GM12891 (cell line): ENCODE measurements around the gene MYH3.

Experiments
- DNase-seq: peaks from one replicate; pipeline ENCODE4 v3.0.0; 2011; ENCODE audit warnings: low spot score; ENCODE audit not compliant: insufficient read length
- FAIRE-seq: peaks from 2 replicates; lab custom pipeline; 2011; peaks lifted over from hg19 to GRCh38; lab: Jason Lieb, UNC
- PAX5 ChIP-seq: IDR thresholded peaks from 2 replicates; pipeline ENCODE4 v1.6.1; 2011; ENCODE audit warnings: low read length, moderate library complexity, mild to moderate bottlenecking; ENCODE audit not compliant: insufficient read depth, severe bottlenecking
- POLR2A ChIP-seq: IDR thresholded peaks from 2 replicates; pipeline ENCODE4 v1.6.1; 2011; ENCODE audit warnings: low read depth, low read length, control low read depth
- POLR2AphosphoS5 ChIP-seq: IDR thresholded peaks from 2 replicates; pipeline ENCODE4 v1.6.1; 2011; ENCODE audit warnings: low read depth, low read length, control low read depth
- POU2F2 ChIP-seq: IDR thresholded peaks from 2 replicates; pipeline ENCODE4 v1.6.1; 2011; ENCODE audit warnings: low read depth, mild to moderate bottlenecking, control low read depth, low read length, moderate library complexity
- SPI1 ChIP-seq: IDR thresholded peaks from 2 replicates; pipeline ENCODE4 v1.6.1; 2011; ENCODE audit warnings: low read depth, low read length, control low read depth
- TAF1 ChIP-seq: IDR thresholded peaks from 2 replicates; pipeline ENCODE4 v1.6.1; 2011; ENCODE audit warnings: low read depth, low read length, control low read depth

The MYH3 gene

DNA sequence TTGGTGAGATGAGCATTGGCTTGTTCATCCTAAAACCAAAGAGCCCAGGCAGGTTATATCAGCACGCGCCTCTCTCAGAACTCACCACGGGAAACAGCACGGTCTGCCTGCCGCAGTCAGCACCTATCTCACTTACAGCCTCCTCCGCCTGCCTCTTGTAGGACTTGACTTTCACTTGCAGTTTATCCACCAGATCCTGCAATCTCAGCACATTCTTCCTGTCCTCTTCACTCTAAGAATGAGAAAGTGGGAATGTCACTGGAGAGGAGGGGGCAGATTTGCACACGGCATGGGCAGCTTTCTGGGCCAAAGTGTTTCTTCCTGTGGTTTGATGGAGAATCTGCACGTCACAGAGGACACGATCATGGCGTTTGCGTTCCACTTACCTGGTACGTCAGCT, 27.4 kb downstream of the MYH3 start:
- TF ChIP-seq SPI1 (no peak), POLR2AphosphoS5 (no peak), PAX5 (no peak), TAF1 (no peak), POU2F2 (no peak), POLR2A (no peak)

DNA sequence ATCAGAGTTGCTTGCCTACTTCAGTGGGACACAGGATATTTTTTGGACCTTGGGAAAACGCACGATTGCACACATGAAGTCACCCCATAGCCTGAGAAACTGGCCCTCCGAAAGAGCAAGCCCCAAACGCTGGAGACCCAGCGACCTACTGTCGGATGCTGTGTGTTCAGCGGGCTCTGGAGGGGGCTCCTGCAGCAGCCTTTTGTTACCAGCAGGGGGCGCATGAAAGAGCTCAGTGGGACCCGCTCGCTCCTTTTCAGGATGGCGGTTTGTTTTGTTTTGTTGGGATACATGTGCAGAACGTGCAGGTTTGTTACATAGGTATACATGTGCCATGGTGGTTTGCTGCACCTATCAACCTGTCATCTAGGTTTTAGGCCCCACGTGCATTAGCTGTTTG, 28.4 kb downstream of the MYH3 start:
- DNase-seq (no peak), FAIRE-seq (no peak)
- no peak for TF ChIP-seq POLR2AphosphoS5
- TF ChIP-seq SPI1, result no peak
- TF ChIP-seq TAF1, result no peak
- TF ChIP-seq POU2F2, result no peak
- TF ChIP-seq PAX5, result no peak
- TF ChIP-seq POLR2A, result no peak

More for the DNA sequence above, 27.4 kb downstream of the MYH3 start:
- FAIRE-seq (no peak), DNase-seq (no peak)

DNA sequence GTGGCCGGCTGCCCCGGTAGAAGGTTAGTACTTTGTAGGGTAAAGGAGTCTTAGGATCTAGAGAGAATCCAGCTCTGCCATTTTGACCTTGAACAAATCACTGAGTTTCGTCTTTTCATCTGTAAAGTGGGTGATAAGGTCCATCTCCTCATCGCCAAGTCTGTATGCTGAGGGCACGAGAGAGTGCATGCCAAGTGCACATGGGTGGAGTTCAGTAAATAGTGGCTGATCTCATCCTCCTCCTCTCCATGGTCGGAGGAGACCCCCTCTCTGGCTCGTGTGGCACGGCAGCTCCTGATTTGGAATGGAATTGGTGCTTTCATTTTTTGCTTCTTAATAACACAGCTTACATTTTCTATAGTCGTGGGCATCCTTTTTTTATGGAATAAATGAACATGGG, 30.7 kb downstream of the MYH3 start:
- DNase-seq, result no peak
- FAIRE-seq, result no peak
- no peak for TF ChIP-seq POU2F2
- no peak for TF ChIP-seq POLR2A
- no peak for TF ChIP-seq SPI1
- TF ChIP-seq POLR2AphosphoS5, result no peak
- TF ChIP-seq PAX5, result no peak
- no peak for TF ChIP-seq TAF1

DNA sequence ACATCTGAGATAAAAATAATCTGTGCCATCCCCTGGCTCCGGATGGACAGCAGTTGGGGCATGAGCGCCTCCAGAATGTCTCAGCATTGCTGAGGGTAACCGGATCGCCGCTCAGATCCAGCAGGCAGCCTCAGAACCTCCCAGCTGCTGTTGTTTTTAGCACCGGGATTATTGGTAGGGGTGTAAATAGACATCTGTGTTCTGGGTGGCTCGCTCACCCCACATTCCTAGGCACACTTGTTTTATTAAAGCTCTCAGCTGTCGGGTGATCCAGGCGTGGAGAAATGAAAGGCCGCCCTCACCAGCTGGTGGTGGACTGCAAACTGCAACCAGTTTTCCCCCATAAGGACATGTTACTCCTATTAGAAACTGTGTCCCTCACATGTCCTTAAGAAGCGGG, 32.1 kb downstream of the MYH3 start:
- DNase-seq (no peak), FAIRE-seq (no peak)
- TF ChIP-seq POU2F2 (no peak), PAX5 (no peak), POLR2A (no peak), POLR2AphosphoS5 (no peak), TAF1 (no peak)

DNA sequence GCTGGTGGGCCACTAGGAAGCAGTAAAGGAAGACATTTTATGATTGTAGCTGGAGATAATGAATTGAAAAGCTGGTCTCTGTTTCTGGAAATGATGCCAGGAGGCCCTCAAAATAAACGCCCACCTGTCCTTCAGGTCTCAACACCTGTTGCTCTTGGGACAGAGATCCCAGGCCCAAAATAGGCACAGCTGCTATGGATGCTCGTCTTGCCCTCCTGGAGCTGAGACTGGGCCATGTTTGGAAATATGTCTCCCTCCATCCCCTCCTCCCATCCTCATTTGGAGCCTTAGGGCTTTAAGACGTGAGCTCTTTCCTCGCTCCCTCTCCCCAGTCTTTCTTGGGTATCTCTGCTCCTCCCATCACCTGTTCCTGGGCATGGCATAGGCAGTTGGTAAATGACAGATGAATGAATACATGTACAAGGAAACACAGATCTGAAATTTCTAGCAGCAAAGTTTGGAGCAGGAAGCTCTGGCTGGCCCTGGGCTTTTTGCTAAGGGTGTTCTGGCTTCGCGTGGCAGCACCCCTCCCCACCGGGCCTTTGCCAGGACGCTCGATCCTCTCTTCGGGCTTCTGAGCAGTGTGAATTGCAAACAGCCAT, 33.3 kb downstream of the MYH3 start:
- DNase-seq, result no peak
- TF ChIP-seq POLR2AphosphoS5 (no peak), POLR2A (no peak), POU2F2 (no peak), PAX5 (no peak), TAF1 (no peak), SPI1 (no peak)
- FAIRE-seq, result no peak

DNA sequence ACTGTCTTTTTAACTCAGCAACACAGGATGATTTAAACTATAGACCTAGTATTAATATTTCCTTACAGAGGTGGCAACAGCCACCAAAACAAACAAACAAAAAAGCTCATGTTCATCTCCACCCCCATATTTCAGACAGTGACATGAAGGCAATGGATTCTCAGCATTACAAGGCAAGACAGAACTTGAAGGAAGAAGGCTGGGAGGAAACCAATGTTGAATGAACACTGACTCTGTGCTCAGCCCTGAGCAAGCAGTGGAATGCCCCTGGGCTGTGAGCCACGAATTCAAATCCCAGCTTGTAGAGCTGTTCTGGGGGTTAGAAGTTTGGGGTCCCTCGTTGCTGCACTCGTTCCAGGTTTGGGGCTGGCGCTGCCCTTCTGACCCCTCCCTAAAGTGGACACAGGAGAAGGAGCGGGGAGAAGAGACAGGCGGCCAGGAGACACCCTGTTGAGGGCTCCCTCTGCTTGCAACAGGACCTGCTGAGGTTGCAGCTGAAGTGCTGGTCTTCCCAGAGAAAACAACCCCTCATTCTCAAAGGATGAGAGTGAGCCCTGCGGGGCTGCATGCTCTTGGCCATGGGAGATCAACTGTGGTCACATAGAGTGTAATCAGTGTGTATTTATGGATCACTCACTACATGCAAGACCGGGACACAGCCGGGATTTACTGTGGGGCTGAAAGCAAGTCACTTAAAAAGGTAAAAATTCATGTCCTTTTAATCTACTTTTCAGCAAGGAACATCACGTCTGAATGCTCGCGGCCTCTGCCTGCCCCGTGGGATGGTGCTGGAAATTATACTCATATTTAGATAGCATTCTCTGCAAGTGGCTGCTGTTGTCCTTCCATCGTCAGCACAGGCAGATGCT, 34.3 kb downstream of the MYH3 start:
- no peak for DNase-seq
- TF ChIP-seq POLR2AphosphoS5 (no peak), POU2F2 (no peak), SPI1 (no peak), TAF1 (no peak), PAX5 (no peak), POLR2A (no peak)
- no peak for FAIRE-seq

DNA sequence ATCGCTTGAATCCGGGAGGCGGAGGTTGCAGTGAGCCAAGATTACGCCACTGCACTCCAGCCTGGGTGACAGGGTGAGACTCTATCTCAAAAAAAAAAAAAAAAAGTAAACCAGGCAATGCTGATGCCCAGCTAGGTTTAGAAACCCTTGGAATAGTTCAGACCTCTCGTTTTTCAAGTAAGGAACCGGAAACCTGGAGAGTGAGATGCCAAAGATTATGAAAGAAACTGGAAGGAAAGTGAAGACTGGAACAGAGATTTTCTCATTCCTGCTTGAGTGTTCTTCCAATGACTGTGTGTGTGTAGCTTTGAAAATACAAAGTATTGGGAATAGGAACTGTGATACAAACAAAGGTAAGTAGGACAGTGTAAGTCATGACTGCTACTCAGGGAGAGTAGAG, 35.7 kb downstream of the MYH3 start:
- FAIRE-seq (no peak), DNase-seq (no peak)
- TF ChIP-seq TAF1 (no peak), POLR2A (no peak), POU2F2 (no peak)

DNA sequence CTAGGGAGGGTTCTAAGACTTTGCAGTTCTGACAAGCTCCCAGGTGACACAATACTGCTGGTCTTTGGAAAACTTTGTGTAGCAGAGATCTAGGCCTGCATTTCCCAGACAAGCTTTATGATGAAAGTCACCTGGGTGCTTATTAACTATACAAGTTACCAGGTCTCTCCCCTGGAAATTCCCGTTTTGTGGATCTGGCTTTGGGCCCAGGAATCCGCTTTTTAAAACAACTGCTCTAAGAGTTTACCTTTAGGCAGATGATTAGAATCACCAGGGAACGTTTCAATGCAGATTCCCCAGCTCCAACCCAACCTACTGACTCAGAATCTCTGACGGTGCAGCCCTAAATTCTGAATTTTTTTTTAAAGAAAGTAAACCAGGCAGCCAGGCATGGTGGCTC, 36.3 kb downstream of the MYH3 start:
- DNase-seq (no peak), FAIRE-seq (no peak)
- no peak for TF ChIP-seq POU2F2

DNA sequence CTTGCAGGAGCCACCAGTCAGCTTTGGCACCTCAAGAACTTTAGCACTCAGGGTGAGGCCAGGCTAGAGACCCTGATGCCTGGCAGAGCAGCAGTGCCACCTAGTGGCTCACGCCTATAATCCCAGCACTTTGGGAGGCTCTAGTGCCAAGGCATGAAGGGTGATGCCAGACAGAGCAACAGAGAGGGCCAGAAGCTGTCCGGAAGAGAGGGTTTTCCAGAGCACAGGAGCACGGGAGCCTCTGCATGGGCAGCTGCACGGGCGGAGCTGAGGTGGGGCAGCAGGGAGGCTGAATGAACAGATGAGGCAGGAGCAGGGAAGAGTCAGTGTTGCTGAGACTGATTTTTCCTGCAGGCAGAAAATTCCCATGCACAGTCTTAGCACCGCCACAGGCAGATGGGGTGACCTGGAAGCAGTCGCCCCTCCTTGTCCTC, 38.9 kb downstream of the MYH3 start:
- TF ChIP-seq PAX5, result no peak
- TF ChIP-seq POLR2AphosphoS5, result no peak
- TF ChIP-seq POLR2A, result no peak
- TF ChIP-seq TAF1, result no peak
- TF ChIP-seq POU2F2, result no peak
- TF ChIP-seq SPI1, result no peak
- FAIRE-seq, result peak; percentile 89

More for the DNA sequence above, 38.9 kb downstream of the MYH3 start:
- peak; percentile 80 for DNase-seq
